Subcutaneous adipose tissue (tissue), 4 donors: ENCODE results near the gene CAMKMT. TPM values are rescaled to one million over a fixed set of nuclear protein-coding genes. Genes with fewer than 3 reads are reported as not detected.

Experiments
- total RNA-seq, 4 donors: library from RNA; depleted of rRNA; stranded (reverse); fragments of >200 nt; gene quantifications; one replicate each; pipeline ENCODE4 v1.1.0, GENCODE V29; 2016
- TF ChIP-seq, protein P1 (sequence below): fragments of 450-650 bp; IDR thresholded peaks from one replicate; pipeline ENCODE4 v1.5.1; 2016; ENCODE audit warnings: low read depth, mild to moderate bottlenecking, control low read depth, antibody characterized with exemption, moderate library complexity

The CAMKMT gene
- total RNA-seq, 4 donors from 2014 or later = 7.7 to 14.0 (median 10.3) TPM

DNA sequence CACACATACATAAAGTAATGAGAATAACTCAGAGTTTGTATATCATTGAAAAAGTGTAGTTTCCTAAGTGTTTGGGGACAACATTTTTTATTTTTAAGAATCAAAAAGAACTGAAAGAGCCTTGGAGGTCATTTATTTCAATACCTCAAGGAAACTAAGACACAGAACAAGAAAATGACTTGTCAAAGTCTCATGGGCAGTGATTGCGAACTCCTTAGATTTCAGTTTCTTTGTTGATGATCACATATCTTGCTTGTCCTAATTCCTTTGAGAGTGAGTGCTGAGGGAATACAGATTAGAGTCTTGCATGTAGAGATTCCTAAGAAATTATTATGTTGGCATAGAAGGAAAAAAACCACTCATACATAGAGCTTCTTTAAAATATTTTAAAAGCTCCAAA lies 243.8 kb downstream of the CAMKMT start:
- TF ChIP-seq, protein P1, sequence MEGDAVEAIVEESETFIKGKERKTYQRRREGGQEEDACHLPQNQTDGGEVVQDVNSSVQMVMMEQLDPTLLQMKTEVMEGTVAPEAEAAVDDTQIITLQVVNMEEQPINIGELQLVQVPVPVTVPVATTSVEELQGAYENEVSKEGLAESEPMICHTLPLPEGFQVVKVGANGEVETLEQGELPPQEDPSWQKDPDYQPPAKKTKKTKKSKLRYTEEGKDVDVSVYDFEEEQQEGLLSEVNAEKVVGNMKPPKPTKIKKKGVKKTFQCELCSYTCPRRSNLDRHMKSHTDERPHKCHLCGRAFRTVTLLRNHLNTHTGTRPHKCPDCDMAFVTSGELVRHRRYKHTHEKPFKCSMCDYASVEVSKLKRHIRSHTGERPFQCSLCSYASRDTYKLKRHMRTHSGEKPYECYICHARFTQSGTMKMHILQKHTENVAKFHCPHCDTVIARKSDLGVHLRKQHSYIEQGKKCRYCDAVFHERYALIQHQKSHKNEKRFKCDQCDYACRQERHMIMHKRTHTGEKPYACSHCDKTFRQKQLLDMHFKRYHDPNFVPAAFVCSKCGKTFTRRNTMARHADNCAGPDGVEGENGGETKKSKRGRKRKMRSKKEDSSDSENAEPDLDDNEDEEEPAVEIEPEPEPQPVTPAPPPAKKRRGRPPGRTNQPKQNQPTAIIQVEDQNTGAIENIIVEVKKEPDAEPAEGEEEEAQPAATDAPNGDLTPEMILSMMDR = no peak

DNA sequence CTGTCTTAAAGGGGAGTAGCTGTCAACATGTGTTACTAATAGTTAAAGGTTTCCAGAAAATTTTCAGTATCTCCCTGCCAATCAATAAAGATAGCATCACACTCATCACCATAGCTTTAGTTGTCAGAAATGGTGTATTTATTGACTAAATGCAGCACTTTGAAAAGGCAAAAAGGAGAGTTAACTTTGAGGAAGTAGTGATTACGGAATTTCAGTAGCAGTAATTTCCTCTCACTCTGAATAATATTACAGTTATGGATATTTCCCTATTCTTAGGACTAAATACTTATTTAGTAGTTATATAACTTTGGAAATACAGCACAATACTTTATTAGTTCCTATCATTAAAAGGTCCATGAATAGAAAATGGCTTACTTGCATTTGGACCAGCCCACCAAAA lies 250.5 kb downstream of the CAMKMT start:
- TF ChIP-seq, protein P1 = no peak

DNA sequence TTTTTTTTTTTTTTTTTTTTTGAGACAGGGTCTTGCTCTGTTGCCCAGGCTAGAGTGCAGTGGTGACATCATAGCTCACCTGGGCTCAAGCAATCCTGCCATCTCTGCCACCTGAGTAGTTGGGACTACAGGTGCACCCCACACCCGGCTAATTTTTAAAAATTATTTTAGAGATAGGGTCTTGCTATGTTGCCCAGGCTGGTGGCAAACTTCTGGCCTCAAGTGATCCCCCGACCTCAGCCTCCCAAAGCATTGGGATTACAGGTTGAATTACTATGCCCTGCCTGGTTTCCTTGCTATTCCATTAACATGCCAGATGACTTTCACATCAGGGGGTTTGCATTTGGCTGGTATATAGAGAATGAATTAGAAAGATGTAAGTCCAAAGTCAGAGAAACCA lies 253.2 kb downstream of the CAMKMT start:
- TF ChIP-seq, protein P1 = no peak

DNA sequence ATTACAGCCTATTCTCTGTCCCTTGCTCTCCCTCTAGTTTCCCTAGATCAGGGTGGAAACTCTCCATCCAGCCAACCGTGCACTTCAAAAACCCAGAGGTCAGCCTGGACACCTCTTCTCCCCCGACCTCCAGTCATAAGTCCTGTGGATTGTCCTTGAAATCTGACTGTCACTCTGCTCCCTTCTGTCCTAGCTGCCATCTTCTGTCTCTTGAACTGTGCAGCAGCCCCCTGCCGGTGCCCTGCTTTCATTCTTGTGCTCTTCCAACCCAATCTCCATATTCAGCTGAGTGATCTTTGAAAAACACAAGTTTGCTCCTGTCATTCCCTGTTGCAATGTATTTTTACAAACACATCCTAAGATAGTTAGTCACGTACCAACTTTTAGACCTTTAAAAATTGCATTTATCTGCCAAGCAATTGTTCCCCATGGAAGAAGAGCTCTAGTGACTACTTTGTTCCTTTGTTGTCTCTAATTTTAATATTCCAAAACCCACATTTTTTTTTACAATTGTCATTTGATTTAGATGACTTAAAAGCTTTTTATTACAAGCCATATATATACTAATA lies 254.3 kb downstream of the CAMKMT start:
- TF ChIP-seq, protein P1 = no peak

DNA sequence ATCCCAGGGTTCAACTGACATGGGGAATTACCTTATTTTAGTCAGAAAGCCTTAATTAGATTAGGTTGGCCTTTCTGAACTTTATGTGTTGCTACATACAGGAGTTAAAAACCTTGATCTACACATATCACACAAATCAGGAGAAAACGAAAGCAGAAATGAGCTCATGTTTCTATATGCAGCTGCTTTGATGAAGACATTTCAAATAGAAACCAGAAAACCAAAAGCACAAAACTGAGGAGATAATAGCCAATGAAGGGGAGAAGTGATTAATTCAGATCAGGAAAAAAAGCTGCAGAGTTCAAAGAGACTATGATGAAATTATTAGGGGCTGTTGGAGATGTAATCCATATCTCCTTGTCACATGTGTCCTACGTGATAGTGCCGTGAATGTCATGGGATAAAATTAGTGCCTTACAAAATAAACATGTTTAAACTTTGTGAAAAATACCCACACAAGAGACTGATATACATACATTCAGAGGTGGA lies 255.0 kb downstream of the CAMKMT start:
- TF ChIP-seq, protein P1 = no peak

DNA sequence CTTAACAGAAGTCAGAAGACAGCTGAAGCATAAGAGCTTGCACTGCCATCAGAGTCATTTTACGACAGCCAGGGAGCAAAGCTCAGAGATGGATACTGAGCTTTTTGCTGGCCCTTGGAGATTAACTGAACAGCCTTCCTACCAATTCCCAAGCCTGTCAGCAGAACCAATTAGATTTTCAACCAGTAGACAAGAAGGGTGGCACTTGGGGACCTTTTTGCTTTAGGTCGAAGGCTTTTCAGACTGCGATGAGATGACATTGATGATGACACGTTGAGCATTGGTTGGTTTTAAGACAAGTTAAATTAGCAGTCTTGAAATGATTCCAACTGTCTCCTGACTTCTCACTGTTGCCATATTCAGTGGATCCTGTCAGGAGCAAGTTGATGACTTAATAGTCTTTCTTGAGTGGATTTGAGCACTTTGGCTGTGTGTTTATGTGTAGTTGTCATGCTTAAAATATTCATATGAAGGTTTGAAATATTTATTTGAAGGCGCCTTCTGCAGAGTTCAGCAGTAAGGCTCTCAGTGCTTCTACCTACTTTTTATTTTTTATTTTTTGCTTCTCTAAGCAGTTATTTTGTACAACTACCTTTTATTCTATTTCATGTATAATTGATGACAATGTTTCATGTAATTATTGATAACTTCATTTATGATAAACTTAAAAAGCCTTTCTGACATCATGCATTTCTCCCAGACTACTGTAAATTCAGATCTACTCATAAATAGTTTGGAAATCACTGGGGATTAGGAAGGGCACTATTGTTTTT lies 256.7 kb downstream of the CAMKMT start:
- TF ChIP-seq, protein P1 = no peak

DNA sequence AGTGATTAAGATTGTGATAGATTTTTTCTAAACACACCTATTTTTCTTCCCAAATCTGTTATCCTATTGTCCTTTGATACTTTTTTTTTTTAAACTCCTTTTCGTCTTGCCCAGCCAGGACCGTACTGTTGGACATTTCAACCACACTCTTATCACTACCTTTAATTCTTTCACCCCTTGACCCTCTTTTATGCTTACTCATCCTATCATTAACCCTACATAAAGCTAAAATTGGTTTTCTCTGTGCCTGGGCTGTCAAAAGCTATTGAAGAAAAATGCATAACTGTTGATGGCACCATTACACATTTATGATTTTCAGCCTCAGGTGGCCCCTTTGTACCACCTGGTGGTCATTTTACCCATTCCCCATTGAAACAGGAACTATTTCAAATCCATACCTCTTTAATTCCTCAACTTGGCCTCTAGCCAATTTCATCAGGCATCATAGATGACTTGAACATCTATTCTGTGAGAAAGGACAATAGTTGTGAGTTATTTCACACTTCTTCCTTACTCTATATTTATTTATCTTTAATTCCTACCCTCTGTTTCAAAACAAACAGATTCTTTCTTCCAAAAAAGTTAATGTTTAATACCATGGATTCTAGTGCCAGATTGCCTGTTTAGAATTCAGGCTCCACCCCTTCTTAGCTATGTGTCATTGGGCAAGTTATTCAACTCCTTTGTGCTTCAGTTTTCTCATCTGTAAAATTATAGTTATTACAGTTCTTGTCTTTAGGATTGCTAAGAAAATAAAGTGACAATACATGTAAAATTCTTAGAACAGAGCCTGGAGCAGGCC lies 258.6 kb downstream of the CAMKMT start:
- TF ChIP-seq, protein P1 = no peak
